HFF-Myc (cell line): ENCODE results near the gene CCDC171.

Experiments used
- DNase-seq: peaks from one replicate; pipeline ENCODE4 v3.0.0-alpha.2; 2011; ENCODE audit warnings: low read depth; ENCODE audit errors: extremely low read depth
- H3K4me3 ChIP-seq: replicated peaks from 2 replicates; pipeline ENCODE4 v1.5.1; 2011; ENCODE audit warnings: low read depth, mild to moderate bottlenecking, control low read depth, low read length
- CTCF ChIP-seq: IDR thresholded peaks from 2 replicates; pipeline ENCODE4 v1.5.1; 2012; ENCODE audit warnings: mild to moderate bottlenecking, low read depth, low read length, control low read depth; ENCODE audit errors: missing control alignments

The CCDC171 gene

GRCh38 chr9:16013366-16013765 lies 460.5 kb downstream of the CCDC171 start:
- no peak for TF ChIP-seq CTCF
- no peak overlapping the region for H3K4me3 ChIP-seq

GRCh38 chr9:16013826-16014225 lies 461.0 kb downstream of the CCDC171 start:
- no peak for TF ChIP-seq CTCF
- H3K4me3 ChIP-seq: no peak overlapping the region
- no peak for DNase-seq

More at GRCh38 chr9:16013366-16013765, 460.5 kb downstream of the CCDC171 start:
- DNase-seq: no peak

- no peak for DNase-seq
- H3K4me3 ChIP-seq: no peak overlapping the region
- no peak for TF ChIP-seq CTCF
Measured at GRCh38 chr9:16022228-16022627, 469.4 kb downstream of the CCDC171 start.

- TF ChIP-seq CTCF: no peak
- no peak for DNase-seq
Measured at GRCh38 chr9:16023446-16023845, 470.6 kb downstream of the CCDC171 start.

More at GRCh38 chr9:16023446-16023845, 470.6 kb downstream of the CCDC171 start:
- no peak overlapping the region for H3K4me3 ChIP-seq
